Erythroblast (primary cell): ENCODE results near the gene POP5.

Experiments
- GATA1 ChIP-seq: IDR thresholded peaks from 2 replicates; pipeline ENCODE4 v1.6.1; 2011; ENCODE audit warnings: low read depth, mild to moderate bottlenecking, control low read depth, low read length, moderate library complexity
- POLR2A ChIP-seq: IDR thresholded peaks from 2 replicates; pipeline ENCODE4 v1.6.1; 2011; ENCODE audit warnings: mild to moderate bottlenecking, low read length

- no peak for TF ChIP-seq POLR2A
- TF ChIP-seq GATA1: no peak
Observed at GRCh38 chr12:120532701-120533238, 48.4 kb downstream of the POP5 start.
